Midbrain (tissue), 1 donor: ENCODE results near the gene ATG7.

ENCODE experiments used
- DNase-seq: peaks from one replicate; lab custom pipeline; 2025; lab: John Stamatoyannopoulos, UW

ATG7 gene

DNA sequence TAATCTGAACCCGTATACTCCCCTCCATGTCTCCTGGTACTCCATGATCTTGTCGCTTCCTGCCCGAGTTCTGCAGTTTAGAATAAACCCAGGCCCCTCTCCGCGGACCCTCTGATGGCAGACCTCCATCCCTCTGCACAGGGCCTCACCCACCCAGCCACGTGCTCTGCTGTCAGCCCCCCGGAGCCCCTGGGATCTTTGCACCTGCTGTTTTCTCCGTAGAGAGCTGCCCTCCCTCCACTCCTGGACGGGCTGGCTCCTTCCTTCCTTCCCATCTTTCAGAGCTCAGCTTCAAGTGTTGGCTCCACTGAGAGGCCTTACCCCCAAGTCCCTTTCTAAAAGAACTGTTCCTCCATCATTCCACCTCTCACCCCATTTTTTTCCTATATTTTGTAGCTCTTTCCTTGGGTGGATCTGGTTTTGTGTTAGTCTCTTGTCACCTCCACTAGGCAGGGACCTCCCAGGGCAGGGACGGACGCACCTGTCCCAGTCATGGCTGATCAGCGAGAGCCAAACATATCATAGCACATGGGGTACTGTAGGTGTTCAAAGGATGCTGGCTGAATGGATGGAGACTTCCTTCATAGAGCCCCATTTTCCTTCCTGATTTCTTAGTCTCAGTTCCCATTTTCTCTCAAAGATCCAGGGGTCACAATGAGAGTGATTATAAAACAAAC is 264.9 kb downstream of the ATG7 start:
- DNase-seq: no peak

DNA sequence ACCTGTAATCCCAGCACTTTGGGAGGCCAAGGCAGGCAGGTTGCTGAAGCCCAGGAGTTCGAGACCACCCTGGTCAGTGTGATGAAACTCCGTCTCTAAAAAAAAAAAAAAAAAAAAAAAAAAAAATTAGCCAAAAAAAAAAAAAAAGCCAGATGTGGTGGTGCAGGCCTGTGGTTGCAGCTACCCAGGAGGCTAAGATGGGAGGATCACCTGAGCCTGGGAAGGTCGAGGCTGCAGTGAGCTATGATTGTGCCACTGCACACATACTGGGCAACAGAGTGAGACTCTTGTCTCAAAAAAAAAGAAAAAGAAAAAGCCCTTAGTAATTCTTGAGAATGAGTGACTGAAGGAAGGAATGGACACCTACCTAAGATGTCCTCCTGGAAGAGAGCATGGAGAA is 266.4 kb downstream of the ATG7 start:
- DNase-seq: no peak

DNA sequence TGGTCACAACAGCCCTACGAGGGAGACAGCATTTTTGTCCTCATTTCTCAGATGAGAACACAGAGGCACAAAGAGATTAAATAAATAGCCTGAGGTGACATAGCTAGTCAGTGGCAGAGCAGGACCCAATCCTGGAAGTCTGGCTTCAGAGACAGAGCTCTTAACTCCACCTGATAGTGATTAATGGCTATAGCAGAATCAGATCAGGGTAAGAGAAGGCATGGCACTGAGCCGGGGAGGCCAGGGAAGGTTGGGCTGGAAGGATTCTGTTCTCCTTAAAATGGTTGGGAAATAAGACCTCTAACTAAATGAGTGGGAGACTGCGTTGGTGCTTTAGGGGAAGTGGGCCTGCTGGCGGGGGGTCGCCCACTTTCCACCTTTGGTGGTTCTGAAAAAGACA is 267.0 kb downstream of the ATG7 start:
- no peak for DNase-seq

DNA sequence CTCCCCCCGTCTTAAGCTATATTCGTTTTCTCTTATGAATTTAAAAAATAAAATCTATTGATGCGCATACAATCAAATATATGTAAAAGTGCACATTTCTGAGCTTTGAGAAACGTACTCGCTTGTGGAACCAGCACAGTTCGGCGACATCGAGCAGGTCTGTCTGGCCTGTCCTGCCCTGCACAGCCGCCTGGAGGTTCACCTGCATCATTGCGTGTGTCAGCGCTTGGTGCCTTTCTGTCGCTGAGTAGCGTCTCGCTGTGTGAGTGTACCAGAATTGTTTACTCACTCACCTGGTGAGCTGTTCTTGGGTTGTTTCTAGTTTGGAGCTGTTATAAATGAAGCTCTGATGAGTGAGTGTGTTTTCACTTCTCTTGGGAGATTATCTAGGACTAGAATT is 267.5 kb downstream of the ATG7 start:
- no peak for DNase-seq

DNA sequence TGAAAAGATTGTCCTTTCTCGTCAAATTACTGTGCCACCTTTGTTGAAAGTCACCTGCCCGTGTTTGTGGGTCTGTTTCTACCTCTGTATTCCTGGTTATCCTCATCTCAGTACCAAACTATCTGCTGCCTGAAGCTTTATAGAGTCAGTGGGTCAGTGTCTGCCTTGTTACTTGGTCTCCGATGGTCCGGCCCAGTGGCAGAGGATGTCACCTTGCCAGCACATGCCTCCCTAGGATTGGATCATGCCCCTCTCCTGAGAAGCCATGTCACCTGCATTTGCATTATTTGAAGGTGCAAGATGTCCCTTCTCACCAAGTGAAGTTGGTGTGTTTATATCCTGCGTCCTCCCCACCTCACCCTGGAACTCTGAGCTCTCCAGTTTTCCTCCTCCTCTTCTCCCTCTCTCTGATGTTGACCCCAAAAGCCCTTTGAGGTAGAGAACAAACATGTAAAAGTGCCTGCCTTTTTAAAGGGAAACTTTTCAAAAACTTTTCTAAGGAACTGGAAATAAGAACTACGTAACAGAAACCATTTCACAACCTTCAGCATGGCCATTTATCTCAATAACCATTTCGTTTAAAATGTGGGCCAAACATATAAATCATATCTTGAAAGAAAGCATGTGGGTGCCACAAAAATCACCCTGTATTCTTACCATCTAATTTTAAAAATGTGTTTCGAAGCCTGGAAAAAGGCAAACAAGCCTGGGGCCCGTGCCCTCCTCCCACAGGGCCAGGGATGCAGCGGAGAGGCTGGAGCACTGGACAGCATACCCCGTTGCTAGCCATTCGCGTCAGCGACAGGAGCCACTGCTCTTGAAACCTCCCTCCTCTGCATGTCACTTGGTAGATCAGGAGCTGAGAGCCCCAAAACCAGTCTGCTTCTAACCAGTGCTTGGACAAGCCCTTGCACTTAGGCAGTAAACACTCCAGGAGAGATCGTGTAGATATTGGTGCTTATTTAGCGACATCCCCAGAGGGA is 269.4 kb downstream of the ATG7 start:
- no peak for DNase-seq

DNA sequence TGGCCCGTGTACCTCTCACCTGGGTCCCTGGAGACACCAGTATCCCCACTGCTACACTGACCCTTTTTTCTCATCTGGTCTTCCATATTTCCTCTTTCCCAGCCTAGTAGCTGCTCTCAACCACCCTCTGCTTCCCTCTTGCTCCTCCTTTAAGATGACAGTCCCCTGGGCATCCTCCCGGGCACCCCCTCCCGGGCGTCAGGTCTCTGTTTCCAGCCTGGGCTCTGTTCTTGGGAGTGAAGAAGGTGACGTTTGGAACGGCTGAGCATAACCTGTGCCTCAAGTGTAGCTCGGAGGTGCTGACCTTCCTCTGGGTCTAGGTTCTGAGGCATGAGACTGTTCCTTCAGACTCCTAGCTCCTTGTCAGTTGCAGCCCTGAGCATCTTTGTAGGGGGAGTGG is 270.4 kb downstream of the ATG7 start:
- no peak for DNase-seq

DNA sequence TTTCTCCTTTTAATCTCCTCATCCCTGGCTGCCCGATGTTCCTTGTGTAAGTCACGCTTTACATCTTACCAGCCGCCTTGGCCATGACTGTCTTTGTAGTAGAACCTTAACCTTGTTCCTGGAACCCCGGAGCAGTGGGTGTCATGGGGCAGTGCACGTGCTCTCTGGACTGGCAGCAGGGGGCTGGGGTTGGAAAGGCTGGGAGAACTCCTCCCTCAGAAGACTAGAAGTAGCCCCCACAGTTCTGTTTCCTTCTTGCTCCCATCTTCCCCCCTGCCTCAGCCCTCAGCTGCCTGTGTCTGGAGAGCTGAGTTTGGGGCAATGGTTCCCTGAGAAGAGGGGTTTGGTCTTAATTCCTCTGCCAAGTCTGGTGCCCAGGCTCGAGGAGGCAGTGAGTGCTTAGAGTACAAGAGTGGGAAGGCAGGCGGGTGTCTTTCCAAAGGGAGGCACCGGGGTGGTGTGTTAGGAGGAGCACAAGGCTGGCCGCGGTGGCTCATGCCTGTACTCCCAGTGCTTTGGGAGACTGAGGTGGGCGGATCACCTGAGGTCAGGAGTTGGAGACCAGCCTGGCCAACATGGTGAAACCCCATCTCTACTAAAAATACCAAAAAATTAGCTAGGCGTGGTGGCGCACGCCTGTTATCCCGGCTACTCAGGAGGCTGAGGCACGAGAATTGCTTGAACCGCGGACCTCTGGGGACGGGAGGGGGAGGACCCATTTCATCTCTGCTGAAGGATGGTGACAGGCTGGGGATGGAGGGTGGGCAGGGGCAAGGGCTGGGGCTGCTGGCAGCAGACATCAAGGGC is 271.1 kb downstream of the ATG7 start:
- no peak for DNase-seq

DNA sequence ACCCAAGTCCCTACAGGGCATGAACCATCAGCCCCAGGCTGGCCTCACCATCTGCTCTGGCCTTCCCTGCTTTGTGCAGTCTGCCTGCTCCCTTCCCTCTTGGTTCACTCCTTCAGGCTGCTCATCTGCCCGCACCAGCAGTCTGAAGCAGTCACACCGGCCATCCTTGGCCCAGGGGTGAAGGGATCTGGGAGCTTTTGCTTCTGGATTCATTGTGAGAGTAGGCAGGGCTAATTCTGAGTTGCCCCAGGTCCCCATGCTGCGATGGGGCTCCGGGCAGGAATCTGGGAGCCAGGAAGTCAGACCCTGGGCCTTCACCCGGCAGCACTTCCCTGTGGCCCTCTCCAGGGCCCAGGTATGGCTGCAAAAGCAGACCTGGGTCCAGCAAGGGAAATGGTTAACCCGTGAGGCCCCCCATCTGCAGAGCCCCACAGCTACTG is 271.8 kb downstream of the ATG7 start:
- no peak for DNase-seq

DNA sequence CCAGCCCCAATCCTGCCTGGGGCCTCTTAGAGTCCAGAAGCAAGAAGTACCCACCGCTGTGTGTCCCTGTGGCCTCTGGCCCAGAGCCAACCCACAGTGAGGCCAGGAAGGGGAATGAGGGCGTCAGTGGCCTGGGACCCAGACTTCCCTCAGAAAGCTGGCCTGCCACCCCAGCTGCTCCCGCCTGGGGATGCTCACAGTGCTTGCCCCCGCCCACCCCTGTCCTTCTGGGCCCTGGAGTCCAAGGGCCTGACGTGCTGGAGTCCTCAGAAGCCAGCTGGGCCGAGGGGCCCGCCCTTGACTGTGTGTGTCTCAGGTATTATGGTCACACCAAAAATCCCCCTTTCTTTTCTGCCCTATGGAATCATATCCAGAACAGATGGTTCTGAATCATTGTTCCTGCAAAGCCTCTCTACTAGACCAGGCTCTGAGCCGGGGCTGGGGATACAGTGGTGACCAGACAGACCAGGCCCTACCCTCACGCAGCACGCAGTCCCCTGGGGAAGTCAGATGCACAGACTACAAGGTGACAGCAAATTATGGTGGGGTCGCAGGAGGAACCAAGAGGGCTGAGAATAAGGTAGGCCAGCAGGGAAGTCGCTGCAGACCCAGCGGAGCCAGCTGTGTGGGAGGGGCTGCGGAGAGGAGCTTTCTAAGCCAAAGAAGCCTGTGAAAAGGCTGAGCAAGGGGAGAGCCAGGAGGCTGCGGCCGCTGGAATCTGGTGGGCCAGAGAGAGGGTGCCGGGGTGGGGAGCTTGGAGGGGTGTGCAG is 272.4 kb downstream of the ATG7 start:
- DNase-seq: no peak

DNA sequence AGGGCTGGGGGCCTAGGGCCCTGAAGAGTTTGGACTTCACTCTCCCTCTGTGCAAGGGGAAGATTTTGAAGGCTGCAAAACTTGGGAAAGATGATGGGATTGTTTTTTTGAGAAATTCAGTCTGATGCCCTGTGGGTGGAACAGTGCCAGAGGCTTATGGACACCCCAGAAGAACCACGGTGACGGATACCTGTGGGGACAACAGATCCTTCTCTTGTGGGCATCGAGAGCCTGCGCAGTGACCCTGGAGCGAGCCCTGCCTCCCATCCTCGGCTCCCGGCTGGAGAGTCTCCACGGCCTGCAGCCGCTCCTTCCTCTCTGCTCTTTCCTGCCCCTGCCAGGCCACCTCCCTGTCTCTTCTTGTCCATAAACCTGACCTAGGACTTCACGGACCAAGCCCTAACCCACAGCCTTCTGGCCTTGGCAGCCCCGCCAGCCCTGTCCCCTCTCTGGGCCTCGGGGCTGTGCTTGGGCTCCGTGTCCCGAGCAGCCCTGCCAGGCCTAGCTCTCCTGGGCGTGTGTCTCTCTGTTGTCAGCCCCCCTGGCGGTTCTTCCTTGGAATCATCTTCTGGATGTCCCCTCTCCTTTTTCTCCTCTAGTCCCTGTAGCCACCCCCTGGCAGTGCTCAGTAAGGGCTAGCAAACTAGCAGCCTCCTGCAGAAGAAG is 273.1 kb downstream of the ATG7 start:
- DNase-seq: no peak

DNA sequence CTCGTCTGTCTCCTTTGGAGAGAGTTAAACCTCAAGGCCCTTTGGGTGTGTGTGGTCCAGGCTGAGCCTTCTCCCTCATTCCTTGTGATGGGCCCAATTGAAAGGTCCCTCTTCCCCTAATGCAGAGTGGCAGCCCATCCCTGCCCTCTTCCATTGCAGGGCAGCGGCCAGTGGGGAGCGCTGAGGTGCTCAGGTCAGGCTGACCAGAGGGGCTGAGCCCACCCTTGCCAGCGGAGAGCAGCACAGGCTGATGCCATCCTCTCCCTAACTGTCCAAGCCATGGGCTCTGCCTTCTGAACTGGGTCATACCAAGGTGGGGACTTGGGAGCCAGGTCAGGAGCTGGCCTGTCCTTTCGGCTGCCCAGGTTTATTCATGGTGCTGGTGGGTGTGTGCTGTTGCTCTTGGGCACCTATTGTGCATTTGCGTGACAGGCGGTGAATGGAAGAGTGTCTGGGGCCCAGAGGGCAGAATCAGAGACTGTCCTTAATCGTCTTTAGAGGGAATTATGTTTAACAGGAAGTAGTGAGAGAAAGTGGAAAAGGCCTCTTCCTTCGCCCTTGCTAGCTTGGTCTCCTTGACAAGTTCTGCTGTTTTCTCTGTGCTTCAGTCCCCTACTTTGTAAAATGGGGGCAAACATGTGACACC is 274.6 kb downstream of the ATG7 start:
- no peak for DNase-seq

DNA sequence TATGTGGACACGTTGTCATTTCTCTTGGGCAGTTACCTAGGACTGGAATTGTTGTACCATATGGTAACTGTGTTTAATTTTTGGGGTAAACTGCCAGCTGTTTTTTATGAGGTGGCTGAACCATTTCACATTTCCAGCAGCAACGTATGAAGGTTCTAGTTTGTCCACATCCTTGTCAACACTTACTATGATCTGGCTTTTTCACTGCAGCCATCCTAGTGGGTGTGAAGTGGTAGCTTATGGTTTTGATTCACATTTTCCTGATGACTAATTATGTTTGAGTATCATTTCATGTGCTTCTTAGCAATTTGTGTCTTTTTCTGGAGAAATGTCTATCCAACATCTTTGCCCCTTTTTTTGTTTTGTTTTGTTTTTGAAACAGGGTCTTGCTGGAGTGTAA is 275.3 kb downstream of the ATG7 start:
- no peak for DNase-seq

DNA sequence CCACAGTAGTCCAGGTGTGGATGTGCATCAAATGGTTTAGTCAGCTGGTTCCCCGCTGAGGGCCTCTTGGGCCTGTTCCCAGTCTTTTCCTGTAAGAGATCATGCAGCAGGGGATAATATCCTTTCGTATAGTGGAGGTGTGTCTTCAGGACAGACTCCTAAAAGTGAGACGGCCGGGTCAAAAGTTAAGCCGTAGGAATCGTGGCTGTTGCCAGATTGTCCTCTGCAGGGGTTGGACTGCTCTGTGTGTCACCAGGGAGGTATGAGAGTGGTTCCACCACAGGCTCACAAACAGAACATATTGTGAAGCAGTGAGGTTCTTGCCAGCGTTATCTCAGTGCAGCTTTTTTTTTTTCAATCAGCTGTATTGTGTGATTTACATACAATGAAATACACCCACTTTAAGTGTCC is 276.5 kb downstream of the ATG7 start:
- DNase-seq: no peak

DNA sequence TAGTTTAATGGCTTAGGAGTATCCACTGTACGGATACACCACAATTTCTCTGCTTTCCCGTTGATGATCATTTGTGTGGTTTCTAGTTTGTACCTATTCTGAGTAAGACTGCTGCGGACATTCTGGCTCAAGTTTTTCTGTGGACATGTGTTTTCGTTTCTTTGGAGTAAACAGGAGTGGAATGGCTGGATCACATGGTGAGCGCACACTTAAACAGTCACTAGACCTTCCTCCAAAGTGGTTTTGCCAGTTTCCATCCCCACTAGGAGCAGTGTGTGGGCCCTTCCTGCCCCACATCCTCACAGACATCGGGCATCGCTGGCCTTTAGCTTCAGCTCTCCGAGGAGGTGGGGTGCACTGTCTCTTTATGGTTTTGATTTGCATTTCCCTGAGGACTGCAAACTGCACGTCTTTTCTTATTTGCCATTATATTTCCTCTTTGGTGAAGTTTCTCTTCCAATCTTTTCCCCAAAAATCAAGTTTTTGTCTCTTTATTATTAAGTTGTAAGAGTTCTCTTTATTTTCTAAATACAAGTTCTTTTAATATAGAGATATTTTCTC is 277.5 kb downstream of the ATG7 start:
- DNase-seq: no peak

DNA sequence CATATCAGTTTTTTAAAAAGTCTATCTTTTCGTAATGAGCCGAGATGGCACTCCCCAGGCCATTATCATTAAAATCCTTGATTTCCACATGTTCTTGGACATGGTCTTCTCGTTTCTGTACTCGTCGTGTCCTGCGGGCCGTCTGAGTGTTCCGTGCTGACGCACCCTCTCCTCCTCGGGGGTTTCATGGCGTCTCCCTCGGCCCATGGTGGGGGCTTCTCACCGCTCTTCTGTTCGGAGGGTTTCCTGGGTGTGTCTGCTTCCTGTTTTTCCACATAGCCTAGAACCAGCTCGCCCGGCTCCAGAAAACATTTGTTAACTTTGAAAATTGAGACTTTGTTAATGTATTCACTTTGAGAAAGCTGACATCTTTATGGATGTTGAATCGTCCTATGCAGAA is 278.8 kb downstream of the ATG7 start:
- DNase-seq: no peak

DNA sequence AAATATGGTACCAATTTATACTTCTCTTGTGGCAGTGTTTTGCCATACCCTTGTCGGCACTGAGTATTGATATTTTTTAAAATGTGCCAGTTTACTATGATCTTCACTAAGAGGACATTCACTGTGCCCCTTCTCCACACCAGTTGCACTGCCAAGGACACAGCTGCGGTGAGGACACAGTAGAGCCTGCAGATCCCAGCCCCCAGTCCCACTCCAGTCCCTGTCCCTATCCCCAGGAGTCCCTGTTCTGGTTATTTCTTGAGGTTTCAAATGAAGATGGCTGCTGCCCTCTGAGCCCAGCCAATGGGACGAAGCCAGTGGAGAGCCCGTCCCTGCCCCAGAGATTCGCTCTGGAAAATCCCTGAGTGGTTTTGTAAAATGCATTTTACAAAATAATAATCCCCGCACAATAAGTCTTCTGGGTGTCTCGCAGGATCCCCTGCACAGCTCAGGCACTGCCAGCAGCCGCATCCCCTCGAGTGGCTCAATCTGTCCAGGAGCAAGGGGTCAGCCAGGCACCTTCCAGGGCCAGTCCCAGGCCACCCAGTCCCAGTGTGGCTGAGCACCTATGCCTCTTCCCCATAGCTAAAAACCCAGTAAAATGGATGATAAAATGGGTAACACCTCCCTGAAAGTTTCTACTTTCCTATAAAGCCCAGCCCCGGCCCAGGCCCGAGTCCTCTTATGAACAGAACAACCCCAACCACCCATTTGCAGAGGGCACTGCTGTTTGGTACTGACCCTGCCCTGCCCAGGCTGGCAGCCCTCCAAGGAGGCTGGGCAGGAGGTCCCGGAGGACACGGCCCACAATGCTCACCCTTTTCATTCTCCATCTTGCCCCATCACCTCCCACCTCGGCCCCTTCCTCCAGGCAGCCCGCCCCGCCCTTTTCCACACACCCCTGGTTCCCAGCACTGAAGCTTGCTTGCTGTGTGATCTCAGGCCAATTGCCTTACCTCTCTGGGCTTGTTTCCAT is 280.4 kb downstream of the ATG7 start:
- DNase-seq: no peak

DNA sequence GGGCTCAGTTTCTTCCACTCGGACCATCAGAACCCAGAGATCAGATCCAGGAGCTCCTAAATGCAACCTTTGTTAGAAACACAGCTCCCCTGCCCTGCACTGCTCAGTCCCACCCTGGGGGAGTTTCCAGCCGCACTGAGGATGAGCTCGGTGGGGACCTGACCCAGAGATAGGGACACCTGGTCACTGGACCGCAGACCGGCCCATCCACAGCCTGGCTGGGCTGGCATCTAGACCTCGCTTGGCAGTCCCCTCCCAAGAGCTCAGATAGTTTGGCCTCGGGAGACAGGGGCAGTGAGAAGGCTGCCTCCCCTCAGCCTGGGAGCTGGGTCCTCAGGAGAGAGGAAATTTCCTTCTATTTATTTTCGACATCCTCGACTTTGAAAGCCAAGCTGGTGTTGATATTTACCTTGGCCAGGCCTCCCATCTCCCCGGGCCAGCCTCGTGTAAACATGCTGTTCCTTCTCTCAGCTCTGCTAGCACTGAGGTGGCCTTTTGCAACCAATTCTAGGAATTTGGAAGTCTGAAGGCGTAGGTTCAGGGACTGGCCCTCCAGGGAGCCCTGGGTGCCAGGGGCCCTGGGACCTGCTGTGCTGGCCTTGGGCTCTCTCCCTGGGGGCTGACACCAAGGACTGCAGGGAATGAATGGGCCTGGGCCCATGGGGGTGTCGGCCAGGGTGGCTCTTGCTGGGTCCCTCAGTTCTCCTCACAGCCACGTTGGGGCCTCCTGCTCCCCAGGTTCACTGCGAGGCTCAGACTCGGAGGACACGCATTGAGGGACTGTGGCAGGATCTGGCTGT is 281.4 kb downstream of the ATG7 start:
- peak; percentile 37 for DNase-seq

DNA sequence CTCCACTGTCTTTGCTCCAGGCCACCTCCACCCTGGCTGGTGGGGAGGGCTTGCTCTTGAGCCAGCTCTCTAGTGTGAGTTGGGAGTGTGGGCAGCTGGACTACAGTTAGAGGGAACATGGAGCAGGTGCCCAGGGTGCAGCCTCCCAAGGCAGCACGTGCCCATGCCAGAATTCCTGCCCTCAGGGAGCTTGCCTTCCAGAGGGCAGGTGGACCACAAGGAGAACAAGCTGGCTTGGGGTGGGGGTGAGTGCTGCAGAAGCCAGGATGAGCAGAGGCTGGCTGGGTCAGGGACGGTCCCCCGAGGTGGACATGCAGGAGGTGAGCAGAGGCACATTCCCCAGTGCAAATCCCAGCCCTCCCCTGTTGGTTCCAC is 282.0 kb downstream of the ATG7 start:
- DNase-seq: no peak
